Jurkat, Clone E6-1 (cell line): ENCODE data around the gene SRGAP3.

Experiments
- DNase-seq: peaks from one replicate; pipeline ENCODE4 v3.0.0-alpha.2; 2011; ENCODE audit warnings: low read depth, low spot score
- H3K4me3 ChIP-seq: 2 replicates; pipeline ENCODE4 v1.5.1; 2011; ENCODE audit warnings: mild to moderate bottlenecking, low read length, control low read depth, moderate library complexity

SRGAP3 gene

DNA sequence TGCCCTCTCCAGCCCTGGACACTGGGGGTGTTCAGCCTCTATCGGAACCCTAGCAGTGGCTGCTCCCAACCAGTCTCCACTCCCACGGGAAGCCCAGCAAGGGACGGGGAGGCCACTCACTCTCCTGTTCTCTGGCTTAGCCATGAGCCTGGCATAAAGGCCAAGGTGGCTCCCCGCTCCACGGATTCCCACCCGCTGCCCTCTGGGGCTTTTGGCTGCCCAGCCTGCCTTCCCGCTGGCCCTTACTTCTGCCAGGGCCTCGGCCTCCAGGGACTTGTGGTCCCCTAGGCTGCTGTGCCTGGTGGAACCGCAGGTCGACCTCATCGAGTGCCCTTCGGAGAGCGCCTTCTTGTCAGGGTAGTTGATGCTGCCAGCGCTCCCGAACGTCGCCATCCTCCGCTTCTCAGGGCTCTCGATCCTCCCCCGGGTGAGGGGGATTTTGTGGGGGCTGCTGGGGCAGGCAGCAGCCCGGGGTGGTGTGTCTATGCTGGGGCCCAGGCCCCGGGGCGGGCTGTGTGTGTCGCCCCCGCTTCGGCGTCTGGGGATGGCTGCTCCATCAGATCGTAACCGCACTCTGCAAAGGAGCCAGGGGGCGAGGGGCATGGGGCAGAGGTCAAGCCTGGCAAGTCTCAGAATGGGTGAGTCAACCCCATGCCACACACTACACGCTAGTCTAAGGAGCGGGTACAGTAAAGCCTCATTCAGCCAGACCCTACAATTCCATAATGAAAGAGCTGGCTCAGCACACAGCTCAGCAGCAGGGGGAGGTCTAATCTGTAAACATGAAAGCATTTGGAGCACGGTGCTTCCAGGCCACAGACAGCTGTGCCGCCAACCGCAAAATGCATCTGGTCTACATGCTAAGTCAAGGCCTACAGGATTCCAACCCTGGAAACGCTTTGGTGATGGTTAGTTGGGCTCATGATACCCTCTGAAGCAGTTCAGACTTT, 258.9 kb downstream of the SRGAP3 start:
- H3K4me3 ChIP-seq: no peak overlapping the region
- DNase-seq: peak; percentile 4

DNA sequence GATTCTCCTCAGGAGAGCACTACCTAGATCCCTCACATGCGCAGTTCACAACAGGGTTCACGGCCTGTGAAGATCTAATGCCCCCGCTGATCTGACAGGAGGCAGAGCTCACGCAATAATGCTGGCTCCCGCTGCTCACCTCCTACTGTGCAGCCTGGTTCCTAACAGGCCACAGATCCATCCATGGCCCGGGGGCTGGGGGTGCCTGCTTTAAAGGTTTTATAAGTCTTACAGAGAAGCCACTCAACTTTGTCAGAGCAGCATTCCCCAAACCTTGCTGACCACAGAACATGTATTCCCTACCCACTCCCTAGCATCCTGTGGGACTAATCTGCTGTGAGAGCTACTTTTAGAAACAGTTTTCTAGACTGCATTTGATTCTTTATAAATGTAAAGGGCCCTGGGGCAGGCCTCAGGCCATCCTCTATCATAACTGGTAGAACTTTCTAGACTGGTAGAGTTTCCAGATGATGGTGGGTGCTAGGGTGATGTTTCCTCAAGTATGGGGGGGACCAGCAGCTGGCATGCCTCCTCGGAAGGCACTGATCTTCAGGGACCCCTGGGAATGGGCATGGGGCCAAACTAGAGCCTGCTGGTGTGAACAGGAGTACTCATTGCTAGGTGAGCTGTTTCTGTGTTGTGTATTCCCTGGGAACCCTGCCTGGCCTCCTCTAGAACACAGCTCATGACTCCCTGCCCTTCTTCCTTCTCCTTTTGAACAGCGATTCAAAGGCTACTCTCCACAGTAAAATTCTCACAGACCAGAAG, 260.5 kb downstream of the SRGAP3 start:
- DNase-seq: no peak
- H3K4me3 ChIP-seq: no peak overlapping the region

DNA sequence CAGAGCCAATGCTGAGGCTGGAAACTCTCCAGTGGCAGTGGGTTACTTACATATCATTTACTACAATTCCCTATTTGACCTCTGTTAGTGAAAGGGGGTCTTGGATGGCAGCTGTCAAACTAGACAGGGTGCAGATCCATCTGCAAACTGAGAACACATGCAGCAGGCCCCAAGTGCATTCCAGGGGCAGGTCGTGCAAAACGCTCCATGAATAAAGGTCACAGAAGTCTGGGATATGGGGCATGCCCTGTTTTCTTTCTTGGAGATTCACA, 261.1 kb downstream of the SRGAP3 start:
- no peak overlapping the region for H3K4me3 ChIP-seq
- no peak for DNase-seq

DNA sequence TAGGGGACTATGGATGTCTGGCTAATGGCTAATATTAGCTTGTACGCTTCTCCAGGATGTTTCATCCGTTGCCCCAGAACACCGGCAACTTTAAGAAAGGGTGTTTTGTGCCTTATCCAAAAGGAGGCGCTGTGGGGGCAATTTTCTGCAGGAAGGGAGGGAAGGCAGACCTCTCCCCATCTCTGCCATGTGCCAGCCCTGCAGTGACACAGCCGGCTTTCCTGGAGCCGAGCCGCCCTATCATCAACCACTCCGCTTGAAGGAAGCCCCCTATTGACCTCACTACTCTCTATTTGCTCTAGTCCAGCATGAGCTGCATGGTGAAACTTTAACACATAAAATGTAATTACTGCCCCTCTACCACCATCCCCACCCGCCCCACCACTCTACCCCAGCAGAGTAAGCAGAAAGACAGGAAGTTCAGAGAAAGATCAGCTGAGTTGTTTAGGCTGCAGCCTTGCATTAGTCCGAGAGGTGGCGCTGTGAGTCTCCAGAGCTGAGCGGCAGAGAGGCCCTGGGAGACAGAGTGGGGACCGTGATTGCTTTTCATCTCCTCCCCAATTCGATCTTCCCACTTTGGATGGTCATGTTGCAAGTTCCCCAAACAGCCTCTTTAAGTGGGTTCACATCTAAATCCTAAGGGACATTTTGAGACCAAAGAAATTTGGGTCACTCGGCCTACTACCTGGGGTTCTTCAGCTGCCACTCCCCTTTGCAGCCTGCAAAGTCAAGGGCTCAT, 261.6 kb downstream of the SRGAP3 start:
- no peak overlapping the region for H3K4me3 ChIP-seq
- peak; percentile 56 for DNase-seq

DNA sequence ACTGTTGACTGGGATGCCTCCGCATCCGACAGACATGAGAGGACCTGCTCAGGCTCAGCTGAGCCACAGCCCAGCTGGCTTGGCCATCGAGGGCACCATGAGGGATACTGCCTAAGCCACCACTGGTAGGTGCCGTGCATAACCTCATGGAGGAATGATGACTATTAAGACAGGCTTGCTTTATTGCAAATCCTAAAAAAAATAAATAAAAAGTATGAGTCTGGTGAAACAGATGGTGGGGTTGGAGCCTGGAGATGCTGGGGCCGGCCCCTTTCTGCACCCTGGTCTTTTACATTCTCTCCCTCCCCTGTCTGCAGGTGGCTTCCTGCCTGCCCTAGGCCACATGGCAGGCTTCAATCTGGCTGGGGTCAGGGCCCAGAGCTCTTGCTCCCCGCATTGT, 262.2 kb downstream of the SRGAP3 start:
- H3K4me3 ChIP-seq: no peak overlapping the region
- no peak for DNase-seq

DNA sequence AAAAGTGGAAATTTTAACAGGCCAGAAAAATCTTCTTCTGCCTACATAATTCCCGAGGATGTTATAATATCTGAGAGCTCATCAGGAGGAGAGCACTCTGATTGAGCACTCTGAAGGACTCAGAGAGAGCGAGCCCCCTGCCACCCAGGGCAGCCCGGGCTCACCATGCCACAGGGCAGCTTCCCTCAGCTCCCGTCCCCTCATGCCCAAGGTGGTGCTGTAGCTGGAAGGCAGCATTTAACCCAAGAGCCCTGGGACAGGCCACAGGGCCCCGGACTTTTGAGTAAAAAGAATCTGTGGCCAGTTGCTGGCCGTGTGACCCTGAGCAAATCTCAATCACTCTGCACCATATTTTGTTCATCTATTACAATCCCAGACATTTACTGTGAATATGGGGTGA, 262.7 kb downstream of the SRGAP3 start:
- DNase-seq: no peak
- no peak overlapping the region for H3K4me3 ChIP-seq

DNA sequence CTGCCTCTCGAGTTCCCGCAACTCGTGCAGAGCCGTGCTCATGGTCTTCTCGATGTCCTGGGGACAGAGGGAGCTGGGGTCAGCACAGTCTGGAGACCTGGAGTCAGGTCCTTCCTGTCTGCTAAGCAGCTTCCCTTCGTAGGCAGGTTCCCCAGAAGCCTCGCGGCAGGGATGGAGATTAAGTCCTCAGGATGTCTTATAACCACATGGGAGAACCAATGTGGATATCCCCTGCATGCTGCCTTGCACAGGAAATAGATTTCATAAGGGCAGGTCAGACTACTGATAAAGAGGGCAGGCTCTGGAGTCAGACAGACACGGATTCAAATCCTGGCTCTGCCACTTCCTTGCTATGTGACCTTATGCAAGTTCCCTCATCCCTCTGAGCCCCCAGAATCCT, 263.6 kb downstream of the SRGAP3 start:
- H3K4me3 ChIP-seq: no peak overlapping the region
- no peak for DNase-seq

DNA sequence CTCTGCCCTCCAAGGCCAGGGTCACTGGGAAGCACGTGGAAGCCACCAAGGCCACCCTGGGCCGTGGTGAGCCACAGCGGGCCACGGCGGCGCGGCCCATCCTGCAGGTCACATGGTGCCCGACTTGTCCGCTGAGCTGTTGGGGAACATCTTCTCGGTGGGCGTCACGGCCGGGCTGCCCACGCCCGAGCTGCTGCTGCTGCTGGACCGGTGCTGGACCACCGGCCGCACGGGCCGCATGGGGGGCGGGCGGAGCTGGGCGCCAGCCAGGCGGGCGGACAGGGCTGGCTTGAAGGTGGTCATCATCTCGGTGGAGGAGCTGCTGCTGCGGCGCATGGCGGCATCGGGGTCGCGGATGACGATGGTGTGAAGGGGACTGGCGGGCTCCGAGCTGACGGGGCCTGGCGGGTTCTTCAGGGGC, 264.0 kb downstream of the SRGAP3 start:
- DNase-seq: no peak
- no peak overlapping the region for H3K4me3 ChIP-seq

DNA sequence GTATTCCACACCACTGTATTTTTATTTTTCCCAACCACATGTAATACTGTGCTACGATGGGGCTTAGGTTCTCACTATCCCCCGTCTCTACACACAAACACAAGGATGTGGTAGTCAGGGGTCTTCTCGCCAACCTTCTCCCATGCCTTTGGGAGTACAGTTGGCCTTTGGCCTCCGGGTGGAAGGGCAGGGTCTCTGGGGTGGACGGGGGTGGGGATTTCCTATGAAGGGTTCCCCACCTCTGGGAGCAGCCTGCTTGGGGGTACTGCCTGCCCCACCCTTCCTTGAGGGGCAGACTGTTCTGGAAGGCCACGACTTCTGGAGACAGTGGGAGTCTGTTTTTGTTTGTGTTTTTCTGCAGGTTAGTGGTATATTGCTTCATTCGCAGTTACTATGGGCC, 264.9 kb downstream of the SRGAP3 start:
- H3K4me3 ChIP-seq: no peak overlapping the region
- no peak for DNase-seq

DNA sequence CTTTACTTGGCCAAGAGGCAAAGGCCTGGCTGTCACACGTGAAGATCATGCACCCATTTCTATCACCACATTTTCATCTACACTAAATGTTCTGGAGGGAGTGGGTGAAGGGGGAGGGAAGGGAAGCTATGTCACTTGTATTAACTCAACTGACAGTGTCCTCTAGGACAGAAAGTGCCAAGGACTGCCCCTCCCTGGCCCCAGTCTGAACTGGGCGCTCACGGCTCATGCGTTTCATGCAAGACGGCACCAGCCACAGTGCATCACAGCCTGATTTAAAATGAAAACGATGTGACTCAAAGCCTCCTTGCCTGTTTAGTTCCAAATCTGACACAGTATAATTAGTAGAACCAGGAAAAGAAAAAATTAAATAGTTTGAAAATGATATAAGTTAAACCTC, 265.4 kb downstream of the SRGAP3 start:
- no peak overlapping the region for H3K4me3 ChIP-seq
- no peak for DNase-seq

DNA sequence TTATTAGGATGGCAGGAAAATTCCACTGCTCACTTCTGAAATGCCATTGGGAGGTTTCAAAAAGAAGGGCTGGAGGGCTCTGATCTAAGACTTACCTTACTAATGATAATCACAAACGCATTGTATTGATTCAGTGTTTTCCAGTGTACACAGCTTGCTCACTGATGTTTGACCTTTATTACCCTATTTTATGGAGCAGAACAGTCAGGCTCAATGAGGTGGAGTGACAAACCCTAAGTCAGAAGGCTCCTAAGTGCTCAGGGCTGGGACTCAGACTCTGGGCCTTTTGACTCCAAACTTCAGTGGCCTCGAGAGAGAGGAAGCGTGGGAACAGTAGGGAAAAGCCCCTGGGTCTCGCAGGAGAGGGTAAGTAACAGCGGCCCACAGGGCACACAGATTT, 265.9 kb downstream of the SRGAP3 start:
- no peak overlapping the region for H3K4me3 ChIP-seq
- DNase-seq: no peak

DNA sequence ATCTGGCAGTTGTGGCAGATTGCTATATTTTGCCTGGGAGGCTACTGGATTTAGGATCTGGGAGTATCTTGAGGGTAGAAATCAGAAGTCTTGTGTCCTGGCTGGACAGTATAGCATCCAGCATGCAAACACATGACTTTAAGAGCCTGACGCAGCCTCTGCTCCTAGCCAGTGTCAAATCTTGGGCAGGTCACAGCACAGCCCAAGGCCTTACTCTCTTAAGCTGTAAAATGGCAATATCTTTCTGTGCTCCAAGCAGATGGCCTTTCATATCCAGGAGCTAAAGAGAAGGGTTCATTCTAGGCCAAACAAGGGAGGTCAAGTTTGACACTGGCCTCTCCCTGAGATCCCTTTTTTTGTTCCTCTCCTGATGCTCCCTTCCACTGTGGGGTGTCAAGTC, 266.4 kb downstream of the SRGAP3 start:
- H3K4me3 ChIP-seq: no peak overlapping the region
- DNase-seq: no peak

DNA sequence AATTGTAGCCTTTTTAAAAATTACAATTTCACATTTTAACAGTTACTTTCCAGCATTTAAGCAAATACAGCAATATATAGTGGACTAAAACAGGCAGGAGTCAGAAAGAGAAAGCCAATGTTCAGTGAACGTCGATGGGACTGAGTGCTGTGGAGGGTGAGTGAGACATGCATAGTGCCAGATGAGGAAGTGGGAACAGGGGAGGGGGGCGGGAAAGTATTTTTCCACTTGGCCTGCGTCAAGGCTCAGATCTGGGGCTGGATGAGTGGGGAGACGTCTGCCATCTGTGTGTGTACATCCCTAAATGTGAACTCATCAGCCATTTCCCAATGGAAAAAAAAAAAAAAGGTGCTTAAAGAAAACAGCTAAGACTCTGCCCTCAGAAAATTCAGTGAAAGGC, 266.9 kb downstream of the SRGAP3 start:
- no peak for DNase-seq
- H3K4me3 ChIP-seq: no peak overlapping the region

DNA sequence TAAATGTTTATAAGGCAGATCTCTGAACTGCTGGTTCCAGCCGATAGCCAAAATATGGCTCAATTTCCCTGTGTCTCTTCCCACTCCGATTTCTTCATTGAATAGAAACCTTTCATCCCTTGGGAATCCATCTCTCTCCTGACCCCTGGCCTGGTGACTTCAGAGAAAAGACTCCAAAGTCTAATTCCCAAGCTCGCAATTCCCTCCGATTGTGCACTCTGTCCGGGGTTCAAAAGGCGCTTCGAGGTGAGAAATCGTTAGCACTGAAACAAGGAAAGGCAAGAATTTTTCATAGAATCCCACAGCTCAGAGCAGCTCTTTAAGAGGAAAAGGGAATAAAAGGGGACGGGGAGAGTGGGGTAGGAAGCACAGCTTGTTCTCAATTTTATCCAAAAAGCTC, 267.7 kb downstream of the SRGAP3 start:
- DNase-seq: no peak
- no peak overlapping the region for H3K4me3 ChIP-seq

DNA sequence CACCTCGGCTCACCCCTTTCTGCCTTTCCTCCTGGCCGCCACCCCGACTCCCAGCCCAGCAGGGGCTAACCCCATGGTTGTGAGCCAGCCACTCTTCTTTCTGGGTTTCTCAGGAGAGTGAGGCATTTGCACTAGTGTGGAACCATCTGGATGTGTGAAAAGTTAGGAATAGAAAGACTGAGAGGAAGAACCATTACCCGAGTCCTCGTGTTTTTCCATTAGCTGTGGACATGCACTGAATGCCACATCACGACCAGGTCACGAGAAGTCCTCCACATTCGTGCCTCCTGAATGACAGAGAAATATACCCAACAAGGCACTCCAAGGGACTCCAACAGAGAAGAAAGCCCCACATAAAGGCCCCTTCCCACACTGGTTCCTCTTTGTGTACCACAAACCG, 268.1 kb downstream of the SRGAP3 start:
- DNase-seq: no peak
- H3K4me3 ChIP-seq: no peak overlapping the region

DNA sequence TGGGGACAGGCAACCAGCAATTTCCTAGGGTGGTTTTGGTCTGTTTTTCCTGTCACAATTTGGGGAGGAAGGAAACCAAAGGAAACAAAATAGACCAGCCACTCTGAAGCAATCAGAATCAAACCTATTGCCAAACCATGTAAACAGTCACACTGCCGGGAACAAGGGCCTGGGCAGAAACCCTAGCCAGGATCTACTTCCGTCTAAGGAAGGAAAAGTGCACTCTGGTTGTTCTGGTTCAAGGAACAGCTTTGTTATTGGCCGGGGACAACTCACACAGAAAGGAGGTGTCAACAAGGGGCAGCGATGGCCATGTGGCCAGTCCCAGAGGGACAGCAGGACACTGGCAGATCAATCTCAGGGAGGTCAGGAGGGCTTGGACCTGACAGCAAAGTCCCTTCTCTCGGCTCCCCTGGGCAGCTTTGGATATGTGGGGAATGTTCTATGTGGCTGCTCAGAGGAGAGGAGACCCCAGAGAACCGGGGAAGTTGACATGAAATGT, 268.6 kb downstream of the SRGAP3 start:
- no peak for DNase-seq

DNA sequence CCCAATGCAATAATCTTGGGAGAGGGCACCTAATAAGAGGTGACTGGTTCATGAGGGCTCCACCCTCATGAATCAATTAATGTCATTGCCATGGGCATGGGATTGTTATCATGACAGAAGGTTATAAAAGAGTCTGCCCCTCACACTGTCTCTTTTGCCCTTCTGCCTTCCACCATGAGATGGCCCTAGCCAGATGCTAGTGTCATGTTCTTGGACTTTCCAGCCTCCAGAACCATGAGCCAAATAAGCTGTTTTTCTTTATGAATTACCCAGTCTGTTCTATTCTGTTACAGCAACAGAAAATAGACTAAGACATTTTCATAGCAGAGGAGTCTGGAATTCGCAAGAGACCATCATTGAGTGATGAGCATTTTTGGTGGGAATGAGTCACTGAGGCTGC, 270.2 kb downstream of the SRGAP3 start:
- no peak for DNase-seq
- H3K4me3 ChIP-seq: no peak overlapping the region

More for the DNA sequence above, 268.6 kb downstream of the SRGAP3 start:
- no peak overlapping the region for H3K4me3 ChIP-seq

DNA sequence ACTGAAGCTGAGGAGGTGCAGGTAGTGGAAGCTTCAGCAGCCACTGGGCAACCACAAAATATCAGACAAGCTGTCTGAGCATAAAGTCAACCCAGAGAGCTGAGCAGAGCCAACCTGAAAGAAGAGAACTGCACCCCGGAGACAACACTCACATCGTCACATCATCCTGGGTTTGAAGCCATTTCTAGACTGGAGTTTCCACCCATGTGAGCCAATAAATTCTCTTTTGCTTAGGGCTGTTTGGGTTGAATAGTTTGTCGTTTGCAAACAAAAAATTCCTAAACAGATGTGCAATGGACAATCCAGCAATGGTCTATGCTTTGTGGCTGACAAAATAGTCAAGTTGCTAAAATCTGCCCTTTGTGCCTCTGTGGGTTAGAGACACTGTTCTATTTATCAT, 270.9 kb downstream of the SRGAP3 start:
- no peak overlapping the region for H3K4me3 ChIP-seq
- no peak for DNase-seq

DNA sequence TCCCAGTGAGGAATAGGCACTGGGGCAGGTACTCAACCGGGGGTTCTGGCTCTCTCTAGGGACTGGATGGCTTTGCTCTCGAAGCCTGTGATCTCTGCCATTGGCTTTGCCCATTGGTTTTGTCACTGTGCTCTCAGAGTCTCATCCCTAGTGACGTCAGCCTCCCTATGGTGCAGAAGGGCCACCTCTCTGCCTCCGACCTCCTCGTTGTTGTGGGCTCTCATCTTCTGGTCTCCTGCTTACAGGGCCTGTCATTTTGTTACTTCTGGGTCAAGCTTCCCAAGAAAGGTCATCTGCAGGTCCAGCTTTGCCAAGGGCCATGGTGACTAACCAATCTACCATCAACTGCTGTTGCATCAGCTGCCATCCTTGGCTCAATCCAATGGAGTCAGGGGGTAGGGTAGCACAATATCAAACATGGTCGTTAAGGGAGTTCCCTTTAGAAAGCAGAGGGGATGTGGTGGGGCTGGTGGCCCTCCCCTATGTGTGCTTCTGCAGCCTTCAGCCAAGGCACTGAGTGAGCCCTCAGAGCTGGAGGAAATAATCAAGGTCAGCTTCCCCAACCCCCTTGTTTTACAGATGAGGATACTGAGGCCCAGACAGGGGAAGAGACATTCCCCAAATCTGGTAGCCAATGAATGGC, 272.8 kb downstream of the SRGAP3 start:
- no peak for DNase-seq
- H3K4me3 ChIP-seq: no peak overlapping the region
